Activated naive CD8-positive, alpha-beta T cell treated with anti-CD3 and anti-CD28 coated beads, Interleukin-2, amount 50 U/mL, for 16 hours (primary cell): ENCODE measurements around the gene PCCA.
"Not testable (repeated sequence)": the region's sequence is repeated elsewhere in the genome, so short reads cannot be mapped to it uniquely, and the experiment has no call there.

ENCODE experiments used
- DNase-seq: peaks from one replicate; pipeline ENCODE4 v3.0.0-alpha.2; 2020; ENCODE audit warnings: low read depth, low spot score

The PCCA gene

GRCh38 chr13:100197116-100197515, 108.2 kb downstream of the PCCA start:
- no peak for DNase-seq

- DNase-seq, result no peak
These were observed 108.9 kb downstream of the PCCA start for GRCh38 chr13:100197591-100198365.

GRCh38 chr13:100203696-100204367, 114.9 kb downstream of the PCCA start:
- DNase-seq, result no peak

GRCh38 chr13:100208002-100208401, 119.1 kb downstream of the PCCA start:
- DNase-seq, result no peak

- DNase-seq, result no peak
These were observed 119.7 kb downstream of the PCCA start for GRCh38 chr13:100208626-100209025.

GRCh38 chr13:100209857-100210825, 121.2 kb downstream of the PCCA start:
- no peak for DNase-seq

- DNase-seq, result no peak
These were observed 122.3 kb downstream of the PCCA start for GRCh38 chr13:100211016-100211710.

GRCh38 chr13:100212904-100213553, 124.1 kb downstream of the PCCA start:
- no peak for DNase-seq

- DNase-seq, result no peak
These were observed 124.7 kb downstream of the PCCA start for GRCh38 chr13:100213576-100213975.

- DNase-seq, result no peak
These were observed 126.0 kb downstream of the PCCA start for GRCh38 chr13:100214886-100215285.

GRCh38 chr13:100221166-100221565, 132.3 kb downstream of the PCCA start:
- DNase-seq, result no peak

- not testable (repeated sequence) for DNase-seq
These were observed 135.2 kb downstream of the PCCA start for GRCh38 chr13:100223966-100224530.

GRCh38 chr13:100229603-100230002, 140.7 kb downstream of the PCCA start:
- no peak for DNase-seq

- no peak for DNase-seq
These were observed 141.9 kb downstream of the PCCA start for GRCh38 chr13:100230769-100231149.

GRCh38 chr13:100231176-100231575, 142.3 kb downstream of the PCCA start:
- DNase-seq, result no peak

- no peak for DNase-seq
These were observed 145.1 kb downstream of the PCCA start for GRCh38 chr13:100234006-100234405.

- DNase-seq, result no peak
These were observed 145.7 kb downstream of the PCCA start for GRCh38 chr13:100234524-100235136.

- DNase-seq, result no peak
These were observed 146.5 kb downstream of the PCCA start for GRCh38 chr13:100235311-100235901.

GRCh38 chr13:100240109-100240779, 151.4 kb downstream of the PCCA start:
- no peak for DNase-seq
